ENCODE results near the gene CAPN5. TPM values are rescaled to one million over a fixed set of nuclear protein-coding genes. Genes with fewer than 3 reads are reported as not detected.

CAPN5 gene
- total RNA-seq, 1 experiment from 2014 or later: 27.4 TPM

GRCh38 chr11:77049026-77049425 lies 17.7 kb upstream of the CAPN5 start (continued):
- TF ChIP-seq ARID4B (CRISPR knock-in tag; IDR thresholded peaks at IDR 0.05; ENCODE audit: borderline replicate concordance) (no peak), JUN (CRISPR knock-in tag; IDR thresholded peaks at IDR 0.05) (no peak)

GRCh38 chr11:77051511-77051910 lies 15.3 kb upstream of the CAPN5 start:
- Mint-ChIP-seq H3K4me1 (peaks cover 8% of the 10 kb centered on the region), H3K9me3 (peaks cover 21% of the 10 kb centered on the region), H3K4me3 (no peak overlapping the region), H3K36me3 (peaks cover 5% of the 10 kb centered on the region; the same call in 1 of the 2 replicates), H3K27ac (no peak overlapping the region), H3K27me3 (ENCODE audit: low read depth) (no peaks in the 10 kb centered on the region; the same call in 1 of the 2 replicates)
- ATAC-seq (no peak), DNase-seq (ENCODE audit: low spot score) (no peak)
- ChIA-PET CTCF (interaction anchor here (1.6 to 8.5 kb wide), 3 partner anchors 11 to 75 kb away, joined by 5 to 51 read pairs (median 13); no protein-coding TSS in a partner anchor), POLR2A (no interaction called here)
- TF ChIP-seq ELF4 (CRISPR knock-in tag; IDR thresholded peaks at IDR 0.05; ENCODE audit: low read depth) (no peak), MYBL2 (CRISPR knock-in tag; IDR thresholded peaks at IDR 0.05) (no peak), CREB1 (CRISPR knock-in tag; IDR thresholded peaks at IDR 0.05) (no peak), USF2 (CRISPR knock-in tag; IDR thresholded peaks at IDR 0.05) (no peak), MXD4 (CRISPR knock-in tag; IDR thresholded peaks at IDR 0.05; ENCODE audit: borderline replicate concordance) (no peak), FOXJ3 (CRISPR knock-in tag; IDR thresholded peaks at IDR 0.05; ENCODE audit: borderline replicate concordance) (no peak), SMAD4 (CRISPR knock-in tag; IDR thresholded peaks at IDR 0.05) (no peak)
- TF ChIP-seq, protein P1, sequence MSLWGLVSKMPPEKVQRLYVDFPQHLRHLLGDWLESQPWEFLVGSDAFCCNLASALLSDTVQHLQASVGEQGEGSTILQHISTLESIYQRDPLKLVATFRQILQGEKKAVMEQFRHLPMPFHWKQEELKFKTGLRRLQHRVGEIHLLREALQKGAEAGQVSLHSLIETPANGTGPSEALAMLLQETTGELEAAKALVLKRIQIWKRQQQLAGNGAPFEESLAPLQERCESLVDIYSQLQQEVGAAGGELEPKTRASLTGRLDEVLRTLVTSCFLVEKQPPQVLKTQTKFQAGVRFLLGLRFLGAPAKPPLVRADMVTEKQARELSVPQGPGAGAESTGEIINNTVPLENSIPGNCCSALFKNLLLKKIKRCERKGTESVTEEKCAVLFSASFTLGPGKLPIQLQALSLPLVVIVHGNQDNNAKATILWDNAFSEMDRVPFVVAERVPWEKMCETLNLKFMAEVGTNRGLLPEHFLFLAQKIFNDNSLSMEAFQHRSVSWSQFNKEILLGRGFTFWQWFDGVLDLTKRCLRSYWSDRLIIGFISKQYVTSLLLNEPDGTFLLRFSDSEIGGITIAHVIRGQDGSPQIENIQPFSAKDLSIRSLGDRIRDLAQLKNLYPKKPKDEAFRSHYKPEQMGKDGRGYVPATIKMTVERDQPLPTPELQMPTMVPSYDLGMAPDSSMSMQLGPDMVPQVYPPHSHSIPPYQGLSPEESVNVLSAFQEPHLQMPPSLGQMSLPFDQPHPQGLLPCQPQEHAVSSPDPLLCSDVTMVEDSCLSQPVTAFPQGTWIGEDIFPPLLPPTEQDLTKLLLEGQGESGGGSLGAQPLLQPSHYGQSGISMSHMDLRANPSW (CRISPR knock-in tag; conservative IDR thresholded peaks at IDR 0.05; ENCODE audit: low read depth): no peak

- POLR2A ChIA-PET: no interaction called here
- no peak for ATAC-seq
- no peak for DNase-seq (ENCODE audit: low spot score)
- no peak for TF ChIP-seq NR3C1 (CRISPR knock-in tag; conservative IDR thresholded peaks at IDR 0.05; ENCODE audit: low read depth)
- no peak for TF ChIP-seq PRRX2 (CRISPR knock-in tag; IDR thresholded peaks at IDR 0.05)
- no peak for TF ChIP-seq CREM (CRISPR knock-in tag; IDR thresholded peaks at IDR 0.05)
- TF ChIP-seq NR1H2 (CRISPR knock-in tag; IDR thresholded peaks at IDR 0.05): no peak
- TF ChIP-seq NR2C2 (CRISPR knock-in tag; IDR thresholded peaks at IDR 0.05): no peak
- no peak for TF ChIP-seq ZMAT4 (CRISPR knock-in tag; IDR thresholded peaks at IDR 0.05)
- no peak for TF ChIP-seq TCF7 (CRISPR knock-in tag; IDR thresholded peaks at IDR 0.05; ENCODE audit: low read depth)
- TF ChIP-seq, protein P2, sequence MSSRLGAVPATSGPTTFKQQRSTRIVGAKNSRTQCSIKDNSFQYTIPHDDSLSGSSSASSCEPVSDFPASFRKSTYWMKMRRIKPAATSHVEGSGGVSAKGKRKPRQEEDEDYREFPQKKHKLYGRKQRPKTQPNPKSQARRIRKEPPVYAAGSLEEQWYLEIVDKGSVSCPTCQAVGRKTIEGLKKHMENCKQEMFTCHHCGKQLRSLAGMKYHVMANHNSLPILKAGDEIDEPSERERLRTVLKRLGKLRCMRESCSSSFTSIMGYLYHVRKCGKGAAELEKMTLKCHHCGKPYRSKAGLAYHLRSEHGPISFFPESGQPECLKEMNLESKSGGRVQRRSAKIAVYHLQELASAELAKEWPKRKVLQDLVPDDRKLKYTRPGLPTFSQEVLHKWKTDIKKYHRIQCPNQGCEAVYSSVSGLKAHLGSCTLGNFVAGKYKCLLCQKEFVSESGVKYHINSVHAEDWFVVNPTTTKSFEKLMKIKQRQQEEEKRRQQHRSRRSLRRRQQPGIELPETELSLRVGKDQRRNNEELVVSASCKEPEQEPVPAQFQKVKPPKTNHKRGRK (CRISPR knock-in tag; IDR thresholded peaks at IDR 0.05; ENCODE audit: borderline replicate concordance): no peak
- no peak for TF ChIP-seq OVOL2 (CRISPR knock-in tag; IDR thresholded peaks at IDR 0.05; ENCODE audit: borderline replicate concordance)
- Mint-ChIP-seq H3K4me3 (no peak overlapping the region), H3K9me3 (peaks cover 25% of the 10 kb centered on the region), H3K27me3 (ENCODE audit: low read depth) (peaks cover 3% of the 10 kb centered on the region), H3K27ac (no peak overlapping the region), H3K36me3 (peaks cover 5% of the 10 kb centered on the region; the same call in 1 of the 2 replicates), H3K4me1 (0 out of 2 replicates have a peak, but pooled peaks cover 8% of the 10 kb centered on the region)
- CTCF ChIA-PET: interaction anchor here (1.3 to 8.5 kb wide), 6 partner anchors 10 to 318 kb away, joined by 3 to 51 read pairs (median 6); no protein-coding TSS in a partner anchor
Observed at GRCh38 chr11:77052518-77052917, 14.3 kb upstream of the CAPN5 start.
